SHP77 treated with DMSO at 0.1 percent for 48 hours (cell line): ENCODE measurements around the gene NNAT.
"Not testable (repeated sequence)": the region's sequence is repeated elsewhere in the genome, so short reads cannot be mapped to it uniquely, and the experiment has no call there.

Experiments
- DNase-seq: peaks from one replicate; lab custom pipeline; 2025; lab: John Stamatoyannopoulos, UW

The NNAT gene, protein sequence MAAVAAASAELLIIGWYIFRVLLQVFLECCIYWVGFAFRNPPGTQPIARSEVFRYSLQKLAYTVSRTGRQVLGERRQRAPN

DNA sequence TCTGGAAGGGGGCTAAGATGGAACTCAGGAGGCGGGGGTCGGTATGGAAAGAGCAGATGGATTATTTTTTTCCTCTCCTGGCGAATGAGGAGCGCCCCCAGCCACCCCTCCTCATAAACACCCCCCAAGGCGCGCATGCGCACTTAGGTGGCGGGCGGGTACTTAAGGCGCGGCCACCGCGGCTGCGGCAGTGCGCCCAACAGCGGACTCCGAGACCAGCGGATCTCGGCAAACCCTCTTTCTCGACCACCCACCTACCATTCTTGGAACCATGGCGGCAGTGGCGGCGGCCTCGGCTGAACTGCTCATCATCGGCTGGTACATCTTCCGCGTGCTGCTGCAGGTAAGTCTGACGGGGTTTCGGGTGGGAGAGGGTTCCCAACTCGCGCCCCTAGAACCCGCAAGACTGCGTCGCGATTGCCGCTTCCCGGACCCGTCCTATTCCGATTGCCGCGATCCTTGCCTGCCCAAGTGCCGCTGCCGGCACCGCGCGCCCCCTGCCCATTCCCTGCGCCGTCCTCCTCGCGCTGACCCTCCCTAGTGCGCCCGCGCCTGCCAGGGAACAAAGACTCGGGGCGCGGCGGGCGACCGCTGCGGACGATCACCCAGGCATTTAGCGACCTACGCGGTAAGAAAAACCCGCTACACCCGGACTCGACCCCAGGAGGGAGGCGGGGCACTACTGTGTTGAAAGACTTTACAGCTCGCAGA, at the start of gene NNAT:
Gene NNAT (plus strand): TSS at position 190 of the 711 bp plus-strand sequence. CDS start 82 bp downstream, at position 272.
- no peak for DNase-seq

DNA sequence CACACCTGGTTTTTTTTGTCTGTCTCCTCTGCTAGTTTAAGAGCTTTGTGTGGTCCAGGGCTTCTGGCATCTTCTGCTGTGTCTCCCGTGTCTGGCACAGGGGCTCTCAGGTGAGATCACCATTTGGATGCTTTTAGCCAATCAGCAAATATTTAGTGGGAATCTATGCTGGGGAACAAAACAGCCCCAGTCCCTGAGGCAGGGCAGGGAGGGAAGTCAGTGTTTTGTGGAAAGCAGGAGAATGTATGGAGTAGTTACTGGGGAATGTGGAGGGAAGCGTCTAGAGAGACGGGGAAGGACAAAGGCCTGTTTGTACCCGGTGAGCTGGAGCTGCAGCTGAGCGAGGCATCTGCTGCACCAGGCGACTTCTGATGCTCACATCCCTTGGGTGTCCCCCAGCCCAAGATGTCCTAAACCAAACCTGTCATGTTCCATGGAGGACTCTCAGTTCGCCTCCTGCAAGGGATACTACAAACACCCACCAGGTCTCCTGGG, 49.3 kb upstream of the NNAT start:
- DNase-seq: no peak

DNA sequence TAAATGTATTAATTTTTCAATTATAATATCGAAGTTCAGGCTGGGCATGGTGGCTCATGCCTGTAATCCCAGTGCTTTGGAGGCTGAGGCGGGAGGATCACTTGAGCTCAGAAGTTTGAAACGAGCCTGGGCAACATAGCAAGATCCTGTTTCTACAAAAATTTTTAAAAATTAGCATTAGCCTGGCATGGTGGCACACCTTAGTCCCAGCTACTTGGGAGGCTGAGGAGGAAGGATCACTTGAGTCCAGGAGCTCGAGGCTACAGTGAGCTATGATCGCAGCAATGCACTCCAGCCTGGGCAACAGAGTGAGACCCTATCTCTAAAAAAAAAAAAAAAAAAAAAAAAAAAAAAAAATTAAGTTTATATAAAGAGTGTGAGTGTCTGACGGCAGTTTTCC, 48.6 kb upstream of the NNAT start:
- DNase-seq: not testable (repeated sequence)

DNA sequence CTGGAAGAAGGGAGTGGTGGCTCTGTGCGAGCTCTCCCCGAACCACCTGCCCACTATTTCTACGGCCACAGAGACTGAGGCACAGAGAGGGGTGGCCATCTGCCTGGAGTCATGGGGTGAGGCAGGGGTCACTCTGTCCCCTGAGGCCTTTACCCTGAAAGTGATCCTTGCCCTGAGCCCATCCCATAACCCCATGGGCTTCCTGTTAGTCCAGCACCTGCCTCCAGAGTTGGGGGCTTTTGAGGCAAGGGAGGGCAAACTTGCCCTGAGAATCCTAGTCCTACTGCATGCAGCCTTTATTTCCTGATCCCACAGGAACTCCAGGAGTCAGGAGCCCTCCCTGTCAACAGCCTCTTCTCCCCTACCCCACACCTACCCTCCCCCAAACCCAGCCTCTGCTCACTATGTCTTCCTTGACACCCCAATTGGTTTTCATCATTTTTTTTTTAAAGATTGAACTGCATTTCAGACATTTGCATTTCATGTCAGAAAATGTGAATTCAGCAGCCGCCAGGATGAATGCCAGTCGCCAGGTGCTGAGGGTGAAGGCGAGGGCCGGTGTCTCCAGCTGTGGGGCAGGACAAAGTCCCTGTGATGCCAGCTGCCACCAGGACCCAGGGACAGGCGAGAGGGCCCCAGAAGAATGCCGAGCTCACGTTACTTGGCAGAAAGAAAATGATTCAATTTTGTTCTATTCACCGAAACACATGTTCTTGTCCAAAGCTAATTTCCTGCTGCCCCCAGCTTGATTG, 47.6 kb upstream of the NNAT start:
- no peak for DNase-seq

DNA sequence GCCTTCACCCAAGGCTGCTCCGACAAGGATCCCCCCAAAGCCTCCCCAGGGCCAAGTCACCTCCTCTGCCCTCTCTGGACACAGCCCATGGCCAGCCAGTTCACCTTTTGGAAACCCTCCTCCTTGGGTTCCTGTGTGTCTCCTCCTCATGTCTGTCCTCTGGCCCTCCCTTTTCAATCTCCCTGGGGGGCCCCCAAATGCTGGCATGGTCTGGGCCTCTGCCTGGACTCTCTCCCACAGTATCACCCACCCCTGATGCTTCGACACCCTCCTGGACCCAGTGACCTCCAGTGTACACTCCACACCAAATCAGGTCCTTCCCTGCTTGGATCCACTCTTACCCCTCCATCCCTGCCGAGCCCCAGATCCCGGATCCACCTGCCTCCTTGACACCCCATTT, 46.7 kb upstream of the NNAT start:
- no peak for DNase-seq

DNA sequence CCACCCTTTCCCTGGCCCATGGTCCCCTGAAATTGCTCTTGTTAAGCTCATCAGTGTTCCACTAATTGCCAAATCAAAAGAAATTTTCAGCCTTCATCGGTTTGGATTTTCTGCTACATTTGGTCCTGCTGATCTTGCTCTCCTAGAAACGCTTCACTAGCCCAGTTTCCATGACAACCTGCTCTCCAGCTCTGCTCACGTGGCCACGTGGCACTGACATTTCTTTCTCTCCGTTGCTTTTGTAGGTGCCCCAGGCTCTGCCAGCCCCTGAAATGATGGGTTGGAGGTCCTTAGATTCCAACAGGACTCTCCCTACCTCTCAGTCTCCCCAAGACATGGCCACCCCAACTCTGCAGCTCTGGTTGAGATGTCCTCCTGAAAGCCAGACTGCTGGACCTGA, 45.8 kb upstream of the NNAT start:
- no peak for DNase-seq

DNA sequence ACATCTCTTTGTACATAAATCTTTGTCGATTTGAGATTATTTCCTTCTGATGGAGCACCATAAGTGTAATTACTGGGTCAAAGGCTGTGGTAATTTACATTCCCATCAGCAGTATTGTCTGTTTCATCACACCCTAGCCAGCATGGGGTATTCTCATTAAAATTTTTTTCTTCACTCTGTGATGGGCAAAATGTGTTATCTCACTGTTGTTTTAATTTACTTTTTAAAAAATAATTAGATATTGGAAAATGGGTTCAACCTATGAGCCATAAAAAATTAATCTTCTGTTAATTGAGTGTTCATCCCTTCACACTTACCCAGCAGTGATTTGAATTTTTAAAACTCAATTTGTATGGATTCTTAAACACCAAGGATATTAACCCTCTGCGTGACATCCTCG, 44.0 kb upstream of the NNAT start:
- DNase-seq: no peak

DNA sequence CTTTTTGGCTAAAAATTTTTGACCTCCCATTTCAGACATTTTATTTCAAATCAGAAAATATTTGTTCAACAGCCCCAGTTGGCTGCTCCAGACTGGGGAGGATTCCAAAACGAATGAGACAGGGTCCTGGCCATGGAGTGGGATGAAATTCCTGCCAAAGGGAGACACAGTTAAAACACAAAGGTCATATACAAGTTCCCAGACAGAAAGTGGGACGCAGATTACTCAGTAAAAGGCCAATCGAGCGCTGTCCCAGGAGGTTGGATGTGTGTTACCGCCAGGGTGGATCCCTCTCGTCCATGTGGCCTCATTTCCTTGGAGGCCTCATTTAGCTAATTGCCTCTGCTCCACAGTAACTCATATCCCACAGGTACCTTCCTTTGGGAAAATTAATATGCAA, 41.8 kb upstream of the NNAT start:
- DNase-seq: no peak

DNA sequence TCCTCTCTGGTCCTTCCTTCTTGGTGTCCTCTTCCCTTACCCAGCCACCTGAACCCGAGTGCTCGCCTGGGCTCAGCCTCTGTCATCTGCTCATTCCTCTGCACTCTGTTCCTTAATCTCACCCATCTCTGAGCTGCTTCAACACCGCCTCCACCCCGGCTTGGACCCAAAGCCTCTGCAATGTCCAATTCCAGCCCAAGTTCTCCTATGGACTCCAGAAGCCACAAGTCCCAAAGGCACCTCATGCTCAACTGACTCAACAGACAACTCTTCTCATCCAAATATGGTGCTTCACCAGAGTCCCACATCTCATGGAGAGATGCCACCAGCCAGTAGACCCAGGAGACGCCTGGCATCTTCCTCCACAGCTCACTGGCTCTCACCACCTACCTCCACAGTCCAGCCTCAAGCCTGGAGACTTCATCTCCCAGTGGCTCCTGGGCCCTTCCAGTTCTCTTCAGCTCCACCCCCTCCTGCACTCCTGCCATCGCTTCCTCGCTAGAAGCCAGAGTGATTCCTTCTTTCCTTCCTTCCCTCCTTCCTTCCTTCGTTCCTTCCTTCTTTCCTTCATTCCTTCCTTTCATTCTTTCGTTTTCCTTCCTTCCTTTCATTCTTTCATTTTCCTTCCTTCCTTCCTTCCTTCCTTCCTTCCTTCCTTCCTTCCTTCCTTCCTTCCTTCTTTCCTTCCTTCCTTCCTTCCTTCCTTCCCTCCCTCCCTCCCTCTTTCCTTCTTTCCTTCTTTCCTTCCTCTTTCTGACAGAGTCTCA, 40.9 kb upstream of the NNAT start:
- DNase-seq: no peak

DNA sequence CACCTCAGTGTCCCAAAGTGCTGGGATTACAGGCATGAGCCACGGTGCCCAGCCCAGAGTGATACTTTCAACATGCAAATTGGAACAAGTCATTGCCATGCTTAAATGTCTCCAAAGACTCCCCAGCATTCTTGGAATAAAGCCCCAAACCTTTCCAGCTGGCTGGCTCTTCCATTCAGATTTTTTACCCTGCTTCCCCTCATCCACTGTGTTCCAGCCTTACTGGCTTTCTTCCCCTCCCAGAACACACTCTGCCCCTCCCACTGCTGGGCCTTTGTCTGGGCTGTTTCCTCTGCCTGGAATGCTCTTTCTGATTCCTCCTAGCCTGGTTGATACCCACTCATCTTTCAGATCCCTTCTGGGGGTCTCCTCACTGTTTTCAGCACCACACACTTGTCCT, 40.1 kb upstream of the NNAT start:
- no peak for DNase-seq

DNA sequence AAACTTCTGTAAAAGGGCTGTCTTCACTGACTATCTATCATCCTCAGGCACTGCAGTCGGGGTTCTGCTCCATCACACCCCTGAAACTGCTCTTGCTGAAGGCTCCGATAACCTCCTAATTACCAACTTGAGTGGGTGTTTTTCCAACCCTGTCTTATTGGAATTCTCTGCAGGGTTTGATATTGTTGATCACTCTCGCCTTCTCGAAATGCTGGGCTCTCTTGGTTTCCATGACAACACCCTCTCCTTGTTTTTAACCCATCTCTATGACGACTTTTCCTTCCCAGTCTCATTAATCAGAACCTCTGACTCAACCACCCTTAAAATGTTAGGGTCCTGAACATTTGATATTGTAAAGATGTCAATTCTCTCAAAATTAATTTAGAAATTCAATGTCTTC, 39.4 kb upstream of the NNAT start:
- no peak for DNase-seq

DNA sequence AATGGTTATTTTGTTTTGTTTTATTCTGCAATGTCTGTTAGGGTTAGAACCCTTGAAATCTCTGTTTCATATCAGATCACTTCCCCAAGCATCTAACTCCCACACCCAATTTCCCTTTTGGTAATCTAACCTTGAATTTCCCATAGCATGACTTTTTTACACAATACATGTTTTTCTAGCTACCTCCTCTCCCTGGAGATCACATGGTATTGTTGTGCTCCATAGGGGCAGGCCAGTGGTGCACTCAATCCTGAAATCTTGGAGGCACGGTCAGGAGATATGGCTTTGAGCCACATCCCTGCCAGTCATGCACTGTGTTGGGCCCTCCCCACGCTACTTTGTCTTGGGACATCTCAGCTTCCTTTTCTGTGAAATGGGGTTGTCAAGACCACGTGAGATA, 36.7 kb upstream of the NNAT start:
- no peak for DNase-seq

DNA sequence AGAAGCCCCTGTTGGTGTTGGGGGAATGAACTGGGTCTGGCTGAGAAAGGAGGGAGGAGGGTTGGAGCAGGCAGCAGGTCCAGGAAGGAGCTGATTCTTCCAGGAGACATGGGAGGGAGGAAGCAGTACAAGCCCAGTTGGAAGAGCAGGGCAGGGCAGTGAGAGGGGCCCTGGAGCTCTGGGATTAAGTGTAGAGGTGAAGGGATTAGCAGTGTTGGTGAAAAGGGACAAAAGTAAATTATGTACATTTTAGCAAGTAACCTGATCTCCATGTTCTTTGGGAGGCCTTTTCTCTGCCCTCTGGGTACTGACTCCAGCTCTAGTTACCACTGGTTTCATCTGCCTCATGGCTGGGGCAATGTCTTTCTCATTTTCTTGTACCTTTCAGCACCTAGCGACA, 34.8 kb upstream of the NNAT start:
- not testable (repeated sequence) for DNase-seq

DNA sequence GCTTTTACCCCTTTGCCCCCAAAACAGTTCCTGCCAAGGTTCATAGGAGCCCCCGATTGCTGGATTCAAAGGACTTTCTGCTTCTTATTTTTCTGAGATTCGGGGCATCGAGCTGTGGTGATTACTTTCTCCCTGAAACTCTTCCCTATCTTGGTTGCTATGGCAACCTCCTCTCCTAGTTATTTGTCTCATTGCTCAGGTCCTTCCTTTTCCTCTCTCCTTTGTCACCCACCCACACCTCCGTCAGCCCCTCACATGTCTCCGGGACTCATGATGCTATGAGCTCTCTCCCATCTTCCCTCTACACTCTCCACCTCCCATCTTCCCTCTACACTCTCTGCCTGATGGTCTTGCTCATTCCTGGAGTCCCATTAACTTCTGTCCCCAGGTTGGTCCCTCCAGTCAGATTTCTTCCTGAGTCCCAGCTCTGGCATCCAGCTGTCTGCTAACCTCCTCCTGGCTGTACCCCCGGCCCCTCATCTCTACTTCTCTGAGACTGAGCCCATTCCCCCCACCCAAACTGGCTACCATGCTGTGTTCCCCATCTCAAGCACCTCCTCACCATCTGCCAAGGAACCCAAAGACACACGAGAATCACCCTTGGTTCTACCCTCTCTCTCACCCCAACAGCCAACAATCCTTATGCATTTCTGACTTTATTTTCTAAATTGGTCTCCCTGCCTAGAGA, 30.2 kb upstream of the NNAT start:
- DNase-seq: no peak

DNA sequence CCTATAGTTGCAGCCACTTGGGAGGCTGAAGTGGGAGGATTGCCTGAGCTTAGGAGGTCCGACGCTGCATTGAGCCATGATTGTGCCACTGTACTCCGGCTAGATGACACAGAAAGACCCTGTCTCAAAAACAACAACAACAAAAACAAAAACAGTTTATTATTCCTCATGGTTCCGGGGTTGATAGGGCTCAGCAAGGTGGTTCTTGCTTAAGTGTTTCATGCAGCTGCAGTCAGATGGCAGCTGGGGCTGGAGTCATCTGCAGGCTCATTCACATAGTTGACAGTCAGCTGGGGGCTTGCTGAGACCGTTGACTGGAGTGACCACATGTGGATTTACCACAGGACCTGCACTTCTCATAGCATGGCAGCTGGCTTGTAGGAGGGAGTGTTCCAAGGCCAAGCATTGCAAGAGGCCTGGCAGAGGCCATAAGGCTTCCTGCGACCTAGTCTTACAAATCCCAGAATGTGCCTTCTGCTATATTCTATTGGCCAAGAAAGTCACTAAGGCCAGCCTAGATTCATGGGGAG, 28.9 kb upstream of the NNAT start:
- no peak for DNase-seq

DNA sequence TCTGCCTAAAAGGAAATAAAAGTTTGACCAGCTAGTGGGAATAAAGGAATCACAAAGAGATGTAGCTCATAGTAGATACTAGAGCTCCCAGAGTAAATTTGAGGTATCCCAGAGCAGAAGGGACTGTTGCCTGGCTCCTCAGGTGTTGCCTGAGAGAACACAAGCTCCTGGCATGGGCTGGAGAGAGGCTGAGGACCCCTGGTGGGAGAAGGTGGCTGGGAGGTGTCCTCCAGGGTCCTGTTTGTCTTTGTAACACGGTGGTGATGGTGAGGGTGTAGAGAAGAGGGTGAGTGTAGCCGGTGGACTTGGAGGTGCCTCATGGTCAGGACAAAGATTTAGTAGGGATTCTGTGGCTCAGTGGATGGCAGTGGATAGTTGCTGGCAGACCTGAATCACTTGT, 28.1 kb upstream of the NNAT start:
- DNase-seq: no peak

DNA sequence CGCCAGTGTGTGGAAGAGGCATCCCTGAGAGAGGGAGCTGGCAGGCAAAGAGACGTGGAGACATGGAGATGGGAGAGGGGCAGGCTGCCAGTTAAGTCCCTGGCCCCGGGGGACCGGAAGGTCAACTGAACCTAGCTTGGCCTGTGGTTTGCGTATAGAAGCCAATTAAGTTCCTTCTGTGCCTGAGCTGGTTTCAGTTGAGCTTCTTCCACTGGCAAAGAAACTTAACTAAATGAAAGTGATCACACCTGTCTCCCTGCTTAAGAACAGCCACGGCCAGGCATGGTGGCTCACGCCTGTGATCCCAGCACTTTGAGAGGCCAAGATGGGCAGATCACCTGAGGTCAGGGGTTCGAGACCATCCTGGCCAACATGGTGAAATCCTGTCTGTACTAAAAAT, 26.7 kb upstream of the NNAT start:
- no peak for DNase-seq

DNA sequence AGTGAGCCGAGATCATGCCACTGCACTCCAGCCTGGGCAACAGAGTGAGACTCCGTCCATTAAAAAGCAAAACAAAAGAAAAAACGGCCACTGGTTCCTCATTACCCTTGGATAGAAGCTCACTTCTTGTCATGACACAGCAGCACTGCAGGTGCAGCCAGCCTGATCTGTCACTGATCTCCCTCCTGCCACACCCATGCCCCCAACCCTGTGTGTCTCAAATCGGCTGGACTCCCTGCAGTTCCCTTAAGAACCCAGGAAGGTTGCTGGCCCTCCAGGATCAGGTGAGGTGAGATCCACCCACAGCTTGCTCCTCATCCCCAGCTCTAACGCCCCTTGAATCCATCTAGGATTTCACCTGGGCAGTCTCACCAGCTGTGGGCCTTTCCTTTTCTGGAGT, 26.3 kb upstream of the NNAT start:
- no peak for DNase-seq

DNA sequence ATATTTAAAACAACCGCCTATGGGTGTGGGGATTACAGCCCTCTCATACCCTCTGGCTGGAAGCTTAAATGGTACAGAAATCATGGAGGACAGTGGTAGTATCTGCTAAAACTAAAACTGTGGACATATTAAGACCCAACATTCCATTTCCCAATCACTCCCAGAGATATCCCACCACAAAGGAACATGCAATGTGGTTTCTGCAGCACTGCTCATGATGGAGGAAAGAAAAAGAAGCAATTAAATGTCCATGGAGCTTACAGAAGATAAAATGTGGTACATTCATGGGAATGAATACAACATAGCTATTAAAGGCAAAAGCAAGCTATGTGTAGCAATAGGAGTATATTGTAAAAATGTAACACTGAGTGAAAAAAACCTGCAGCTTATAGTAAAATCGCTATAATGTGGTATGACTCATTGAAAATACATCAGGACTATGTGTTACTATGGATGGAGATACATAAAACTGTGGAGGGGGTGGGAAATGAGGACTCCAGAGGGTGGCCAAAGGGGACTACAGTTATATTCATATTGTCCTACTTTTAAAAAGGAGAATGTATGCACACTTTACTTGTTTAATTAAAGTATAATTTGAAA, 22.9 kb upstream of the NNAT start:
- no peak for DNase-seq

DNA sequence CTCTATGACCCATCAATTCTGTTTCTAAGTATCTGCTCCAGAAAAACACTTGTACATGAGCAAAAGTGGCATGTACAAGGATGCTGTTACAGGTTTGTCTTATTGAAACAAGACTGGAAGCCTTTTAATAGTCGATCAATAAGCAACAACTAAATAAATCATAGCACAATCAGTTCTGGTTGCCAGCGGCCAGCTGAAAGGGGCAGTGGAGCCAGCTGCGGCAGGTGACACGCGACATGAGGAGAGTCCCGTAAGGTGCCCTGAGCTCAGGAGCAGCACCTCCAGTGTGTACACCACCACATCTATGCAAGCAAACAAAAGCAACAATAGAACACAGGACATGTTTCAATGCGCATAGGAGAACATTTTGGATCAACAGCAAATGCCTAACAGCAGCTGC, 20.7 kb upstream of the NNAT start:
- DNase-seq: peak; percentile 50

DNA sequence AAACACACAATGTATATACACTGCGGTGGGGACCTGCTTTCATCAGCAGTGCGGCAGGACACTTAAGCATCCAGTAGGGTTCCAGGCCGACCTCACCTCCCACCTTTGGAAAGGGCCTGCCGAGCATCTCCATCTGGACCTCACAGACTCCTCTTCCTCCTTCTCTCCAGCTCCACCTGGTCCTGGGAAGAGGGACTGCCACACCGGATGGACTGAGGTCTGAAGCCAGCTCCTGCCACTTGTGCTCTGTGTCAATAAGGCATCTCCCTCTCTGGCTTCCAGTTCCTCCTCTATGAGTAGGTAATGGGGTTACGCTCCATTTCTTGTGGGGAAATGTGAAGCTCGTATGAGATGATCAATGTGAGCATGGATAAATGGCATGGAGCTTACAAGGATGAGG, 19.1 kb upstream of the NNAT start:
- DNase-seq: peak; percentile 58
